Measurements from ENCODE around the gene DNA2. TPM values are rescaled to one million over a fixed set of nuclear protein-coding genes. Genes with fewer than 3 reads are reported as not detected.

Gene DNA2
- total and polyA plus RNA-seq, 2 of the 13 experiments (the other 11 are each of a cell fraction or from before 2014, with no cell fraction given) = 4.8 to 27.3 TPM

DNA sequence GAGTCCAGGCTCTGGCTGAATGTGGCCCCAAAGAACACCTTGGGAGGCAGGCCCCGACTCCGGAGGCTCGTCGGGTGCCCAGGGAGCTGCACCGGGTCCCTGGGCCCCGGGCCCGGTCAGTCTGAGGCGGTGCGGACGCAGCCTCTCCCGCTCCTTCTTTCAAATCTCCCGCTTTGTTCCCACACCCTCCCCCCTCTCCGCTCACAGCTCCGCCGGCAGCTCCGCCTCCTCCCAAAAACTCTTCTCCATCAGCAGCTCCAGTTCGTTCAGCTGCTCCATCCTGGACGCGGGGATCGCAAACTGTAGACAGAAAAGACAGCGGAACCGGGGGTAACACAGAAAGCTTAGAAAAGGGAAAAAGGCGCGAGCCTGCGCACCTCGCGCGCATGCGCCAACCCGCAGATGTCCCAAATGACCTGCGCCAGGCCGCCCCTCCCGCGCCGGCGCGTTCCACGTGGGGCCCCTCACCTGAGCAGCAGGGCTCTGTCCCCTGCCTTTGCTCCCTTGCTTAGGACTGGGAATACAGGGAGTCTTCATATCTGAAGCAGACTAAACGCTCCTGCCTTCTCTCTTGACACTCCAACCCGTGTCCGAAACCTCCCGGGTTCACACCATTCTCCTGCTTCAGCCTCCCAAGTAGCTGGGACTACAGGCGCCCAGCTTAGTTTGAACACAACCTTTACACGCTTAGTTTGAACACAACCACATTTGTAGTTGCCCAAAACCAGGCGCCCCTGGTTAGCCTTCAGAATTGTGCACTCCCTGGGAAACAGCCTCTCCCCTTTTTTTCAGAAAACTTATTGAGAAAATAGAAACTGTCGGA is at the start of gene DNA2 (continued):
- TF ChIP-seq GABPA (IDR thresholded peaks at IDR 0.05; ENCODE audit: low read depth, low read length) (no peak), GABPA (CRISPR knock-in tag; IDR thresholded peaks at IDR 0.05; ENCODE audit: low read depth) (peak; percentile 43; the same call in 1 of the 2 replicates), ZNF674 (CRISPR knock-in tag; IDR thresholded peaks at IDR 0.05; ENCODE audit: low read depth) (no peak), RAD51 (IDR thresholded peaks at IDR 0.05; ENCODE audit: borderline replicate concordance) (no peak), ZKSCAN8 (CRISPR knock-in tag; IDR thresholded peaks at IDR 0.05; ENCODE audit: borderline replicate concordance) (no peak), CBX1 (IDR thresholded peaks at IDR 0.05; ENCODE audit: low read depth) (no peak), HDAC6 (IDR thresholded peaks at IDR 0.05; ENCODE audit: low read depth, low read length) (no peak), ZNF670 (CRISPR knock-in tag; IDR thresholded peaks at IDR 0.05; ENCODE audit: borderline replicate concordance) (no peak), TEAD2 (CRISPR knock-in tag; IDR thresholded peaks at IDR 0.05) (no peak), ZNF792 (CRISPR knock-in tag; IDR thresholded peaks at IDR 0.05) (no peak), ZNF577 (CRISPR knock-in tag; IDR thresholded peaks at IDR 0.05; ENCODE audit: borderline replicate concordance, low read depth) (no peak), ZFP36L2 (CRISPR knock-in tag; IDR thresholded peaks at IDR 0.05) (no peak), ZBTB1 (CRISPR knock-in tag; IDR thresholded peaks at IDR 0.05; ENCODE audit: borderline replicate concordance) (no peak), MZF1 (CRISPR knock-in tag; IDR thresholded peaks at IDR 0.05; ENCODE audit: borderline replicate concordance) (no peak), ZNF749 (CRISPR knock-in tag; IDR thresholded peaks at IDR 0.05; ENCODE audit: borderline replicate concordance) (no peak), HOXA5 (CRISPR knock-in tag; IDR thresholded peaks at IDR 0.05) (no peak; the same call in 1 of the 2 replicates), SRSF1 (optimal IDR thresholded peaks at IDR 0.05; ENCODE audit: low read depth, low read length) (peak; percentile 74), ZNF782 (CRISPR knock-in tag; IDR thresholded peaks at IDR 0.05; ENCODE audit: borderline replicate concordance) (no peak; the same call in 1 of the 2 replicates), ZNF124 (CRISPR knock-in tag; IDR thresholded peaks at IDR 0.05) (no peak), ZBTB3 (CRISPR knock-in tag; IDR thresholded peaks at IDR 0.05; ENCODE audit: borderline replicate concordance, low read depth) (no peak)
- TF ChIP-seq, protein P1, sequence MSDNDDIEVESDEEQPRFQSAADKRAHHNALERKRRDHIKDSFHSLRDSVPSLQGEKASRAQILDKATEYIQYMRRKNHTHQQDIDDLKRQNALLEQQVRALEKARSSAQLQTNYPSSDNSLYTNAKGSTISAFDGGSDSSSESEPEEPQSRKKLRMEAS (IDR thresholded peaks at IDR 0.05) = peak; percentile 99
- TF ChIP-seq, protein P2, sequence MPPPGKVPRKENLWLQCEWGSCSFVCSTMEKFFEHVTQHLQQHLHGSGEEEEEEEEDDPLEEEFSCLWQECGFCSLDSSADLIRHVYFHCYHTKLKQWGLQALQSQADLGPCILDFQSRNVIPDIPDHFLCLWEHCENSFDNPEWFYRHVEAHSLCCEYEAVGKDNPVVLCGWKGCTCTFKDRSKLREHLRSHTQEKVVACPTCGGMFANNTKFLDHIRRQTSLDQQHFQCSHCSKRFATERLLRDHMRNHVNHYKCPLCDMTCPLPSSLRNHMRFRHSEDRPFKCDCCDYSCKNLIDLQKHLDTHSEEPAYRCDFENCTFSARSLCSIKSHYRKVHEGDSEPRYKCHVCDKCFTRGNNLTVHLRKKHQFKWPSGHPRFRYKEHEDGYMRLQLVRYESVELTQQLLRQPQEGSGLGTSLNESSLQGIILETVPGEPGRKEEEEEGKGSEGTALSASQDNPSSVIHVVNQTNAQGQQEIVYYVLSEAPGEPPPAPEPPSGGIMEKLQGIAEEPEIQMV (CRISPR knock-in tag; IDR thresholded peaks at IDR 0.05; ENCODE audit: low read depth) = peak; percentile 22; the same call in 1 of the 2 replicates
- TF ChIP-seq, protein P3, sequence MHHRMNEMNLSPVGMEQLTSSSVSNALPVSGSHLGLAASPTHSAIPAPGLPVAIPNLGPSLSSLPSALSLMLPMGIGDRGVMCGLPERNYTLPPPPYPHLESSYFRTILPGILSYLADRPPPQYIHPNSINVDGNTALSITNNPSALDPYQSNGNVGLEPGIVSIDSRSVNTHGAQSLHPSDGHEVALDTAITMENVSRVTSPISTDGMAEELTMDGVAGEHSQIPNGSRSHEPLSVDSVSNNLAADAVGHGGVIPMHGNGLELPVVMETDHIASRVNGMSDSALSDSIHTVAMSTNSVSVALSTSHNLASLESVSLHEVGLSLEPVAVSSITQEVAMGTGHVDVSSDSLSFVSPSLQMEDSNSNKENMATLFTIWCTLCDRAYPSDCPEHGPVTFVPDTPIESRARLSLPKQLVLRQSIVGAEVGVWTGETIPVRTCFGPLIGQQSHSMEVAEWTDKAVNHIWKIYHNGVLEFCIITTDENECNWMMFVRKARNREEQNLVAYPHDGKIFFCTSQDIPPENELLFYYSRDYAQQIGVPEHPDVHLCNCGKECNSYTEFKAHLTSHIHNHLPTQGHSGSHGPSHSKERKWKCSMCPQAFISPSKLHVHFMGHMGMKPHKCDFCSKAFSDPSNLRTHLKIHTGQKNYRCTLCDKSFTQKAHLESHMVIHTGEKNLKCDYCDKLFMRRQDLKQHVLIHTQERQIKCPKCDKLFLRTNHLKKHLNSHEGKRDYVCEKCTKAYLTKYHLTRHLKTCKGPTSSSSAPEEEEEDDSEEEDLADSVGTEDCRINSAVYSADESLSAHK (CRISPR knock-in tag; IDR thresholded peaks at IDR 0.05; ENCODE audit: borderline replicate concordance) = no peak
- TF ChIP-seq, protein P4, sequence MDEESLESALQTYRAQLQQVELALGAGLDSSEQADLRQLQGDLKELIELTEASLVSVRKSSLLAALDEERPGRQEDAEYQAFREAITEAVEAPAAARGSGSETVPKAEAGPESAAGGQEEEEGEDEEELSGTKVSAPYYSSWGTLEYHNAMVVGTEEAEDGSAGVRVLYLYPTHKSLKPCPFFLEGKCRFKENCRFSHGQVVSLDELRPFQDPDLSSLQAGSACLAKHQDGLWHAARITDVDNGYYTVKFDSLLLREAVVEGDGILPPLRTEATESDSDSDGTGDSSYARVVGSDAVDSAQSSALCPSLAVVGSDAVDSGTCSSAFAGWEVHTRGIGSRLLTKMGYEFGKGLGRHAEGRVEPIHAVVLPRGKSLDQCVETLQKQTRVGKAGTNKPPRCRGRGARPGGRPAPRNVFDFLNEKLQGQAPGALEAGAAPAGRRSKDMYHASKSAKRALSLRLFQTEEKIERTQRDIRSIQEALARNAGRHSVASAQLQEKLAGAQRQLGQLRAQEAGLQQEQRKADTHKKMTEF (CRISPR knock-in tag; IDR thresholded peaks at IDR 0.05) = 0 out of 2 replicates have a peak, but pooled peaks have one; percentile 55

All from HepG2 (cell line).